Measurements from ENCODE around the gene AURKA.

The AURKA gene

GRCh38 chr20:56322681-56323080 lies 69.3 kb downstream of the AURKA start:
- Histone ChIP-seq H4K20me1 (ENCODE audit: insufficient read depth) (no peaks in the 10 kb centered on the region), H3K4me3 (IDR thresholded peaks at IDR 0.05; ENCODE audit: insufficient read depth, low read depth, low read length) (no peak overlapping the region), H3K36me3 (ENCODE audit: insufficient read depth) (no peaks in the 10 kb centered on the region), H3K4me1 (ENCODE audit: low read depth, poor library complexity, severe bottlenecking) (no peaks in the 10 kb centered on the region), H3K79me2 (ENCODE audit: insufficient read depth, low read depth) (no peaks in the 10 kb centered on the region), H3K27ac (no peak overlapping the region), H3K9ac (no peak overlapping the region), H3K4me2 (no peak overlapping the region), H3K27me3 (ENCODE audit: insufficient read depth, low read depth) (no peaks in the 10 kb centered on the region), H2AFZ (ENCODE audit: low read depth) (no peak overlapping the region)
- TF ChIP-seq CTCF (conservative IDR thresholded peaks at IDR 0.05; ENCODE audit: low read depth, low read length), result no peak

All from KMS-11 (cell line).